ENCODE data around the gene STEAP2. TPM values are rescaled to one million over a fixed set of nuclear protein-coding genes. Genes with fewer than 3 reads are reported as not detected.

STEAP2 gene
- total RNA-seq, 1 donor = 9.8 TPM

DNA sequence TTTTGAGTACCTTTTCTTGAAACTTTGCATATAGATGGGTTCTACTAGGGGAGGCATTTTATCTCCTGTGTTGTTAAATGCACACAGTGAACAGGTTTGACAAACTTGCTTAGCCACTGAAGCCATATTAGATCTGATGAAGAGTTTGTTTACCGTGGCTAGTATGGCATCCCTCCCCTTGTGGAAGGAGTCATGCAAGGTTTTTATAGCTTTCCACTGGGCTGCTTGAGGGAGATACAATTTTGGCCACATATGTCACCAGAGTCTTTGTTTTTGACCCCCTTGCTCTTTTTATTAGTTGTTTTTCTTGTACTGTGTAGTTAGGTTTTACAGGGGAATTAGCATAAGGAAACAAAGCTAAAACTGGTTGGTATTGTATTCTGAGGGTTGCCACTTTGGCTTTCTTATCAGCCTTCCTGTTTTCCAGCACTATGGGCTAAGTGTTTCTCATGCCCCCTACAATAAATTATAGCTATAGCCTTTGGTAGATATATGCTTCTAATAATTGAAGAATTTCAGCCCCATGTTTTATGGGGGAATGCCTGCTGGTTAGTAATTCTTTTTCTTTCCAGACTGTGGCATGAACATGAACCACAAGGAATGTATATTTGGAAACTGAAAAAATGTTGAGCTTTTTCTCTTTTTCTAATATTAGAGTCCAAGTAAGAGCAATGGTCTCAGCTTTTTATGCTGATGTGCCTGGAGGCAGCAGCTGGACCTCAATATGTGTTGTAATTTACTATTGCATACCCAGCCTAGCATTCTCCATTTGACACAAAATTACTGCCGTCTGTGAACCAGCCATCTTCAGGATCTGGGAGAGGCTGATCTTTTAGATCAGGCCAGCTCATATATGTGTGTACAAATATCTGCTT lies 18.4 kb upstream of the STEAP2 start:
- Histone ChIP-seq H2AFZ (ENCODE audit: low read length) (peak overlapping the region; percentile 11), H3K4me2 (ENCODE audit: insufficient read depth, low read length) (peak overlapping the region; percentile 27)
- no peak for DNase-seq (ENCODE audit: insufficient read length, low spot score, missing footprints)

DNA sequence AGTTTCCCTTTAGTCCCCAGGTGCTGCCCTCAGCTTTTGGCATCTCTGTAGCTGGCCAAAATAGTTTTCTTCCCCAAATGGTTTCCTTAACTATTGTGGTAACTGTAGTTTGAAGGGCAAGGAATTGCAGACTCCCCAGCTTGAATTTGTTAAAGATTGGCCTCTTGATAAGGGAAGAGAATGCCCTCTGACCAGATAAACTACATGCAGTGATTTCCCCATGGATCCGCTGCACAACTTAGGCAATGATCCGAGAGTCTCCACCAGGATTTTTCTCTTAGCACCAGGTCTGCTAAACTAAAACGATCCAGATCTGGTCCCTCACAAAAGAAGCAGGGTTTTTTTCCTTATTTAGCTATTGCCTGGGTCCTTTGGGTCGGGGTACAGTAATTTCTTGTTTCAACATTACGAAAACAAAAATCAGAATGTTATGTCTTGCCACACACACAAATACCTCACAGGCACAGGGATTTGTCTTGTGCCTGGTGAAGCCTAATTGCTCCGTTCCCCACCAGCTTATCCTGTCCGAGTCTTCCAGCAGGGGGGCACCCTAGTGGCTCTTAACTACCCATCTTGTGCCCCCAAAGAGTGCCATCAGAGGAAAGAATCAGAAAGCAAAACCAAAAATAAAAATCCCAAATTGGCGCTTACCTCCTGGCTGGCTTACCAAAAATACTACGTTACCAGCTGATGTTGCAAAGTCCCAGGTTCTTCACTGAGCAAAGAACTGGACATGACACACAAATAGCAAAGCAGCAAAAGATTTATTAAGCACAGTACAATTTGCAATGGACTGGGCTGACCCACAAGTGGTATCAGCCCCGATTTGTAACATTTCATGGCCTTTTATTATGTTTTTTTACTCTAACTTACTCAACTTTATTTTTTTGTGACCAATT lies 16.4 kb upstream of the STEAP2 start:
- Histone ChIP-seq H4K20me1 (ENCODE audit: insufficient read depth, low read length) (no peaks in the 10 kb centered on the region), H3K4me3 (ENCODE audit: insufficient read depth, low read length) (no peak overlapping the region), H3K9me3 (ENCODE audit: low read depth, low read length) (no peaks in the 10 kb centered on the region), H3K4me1 (ENCODE audit: insufficient read depth, low read length) (peaks cover 10% of the 10 kb centered on the region), H3K4me2 (ENCODE audit: insufficient read depth, low read length) (no peak overlapping the region), H2AFZ (ENCODE audit: low read length) (no peak overlapping the region), H3K27ac (ENCODE audit: low read depth, low read length) (no peak overlapping the region), H3K79me2 (ENCODE audit: insufficient read depth, low read length) (no peaks in the 10 kb centered on the region), H3K27me3 (ENCODE audit: insufficient read depth, low read length) (no peaks in the 10 kb centered on the region), H3K36me3 (ENCODE audit: insufficient read depth, low read length) (no peaks in the 10 kb centered on the region)
- no peak for DNase-seq (ENCODE audit: insufficient read length, low spot score, missing footprints)
- TF ChIP-seq, protein P1, sequence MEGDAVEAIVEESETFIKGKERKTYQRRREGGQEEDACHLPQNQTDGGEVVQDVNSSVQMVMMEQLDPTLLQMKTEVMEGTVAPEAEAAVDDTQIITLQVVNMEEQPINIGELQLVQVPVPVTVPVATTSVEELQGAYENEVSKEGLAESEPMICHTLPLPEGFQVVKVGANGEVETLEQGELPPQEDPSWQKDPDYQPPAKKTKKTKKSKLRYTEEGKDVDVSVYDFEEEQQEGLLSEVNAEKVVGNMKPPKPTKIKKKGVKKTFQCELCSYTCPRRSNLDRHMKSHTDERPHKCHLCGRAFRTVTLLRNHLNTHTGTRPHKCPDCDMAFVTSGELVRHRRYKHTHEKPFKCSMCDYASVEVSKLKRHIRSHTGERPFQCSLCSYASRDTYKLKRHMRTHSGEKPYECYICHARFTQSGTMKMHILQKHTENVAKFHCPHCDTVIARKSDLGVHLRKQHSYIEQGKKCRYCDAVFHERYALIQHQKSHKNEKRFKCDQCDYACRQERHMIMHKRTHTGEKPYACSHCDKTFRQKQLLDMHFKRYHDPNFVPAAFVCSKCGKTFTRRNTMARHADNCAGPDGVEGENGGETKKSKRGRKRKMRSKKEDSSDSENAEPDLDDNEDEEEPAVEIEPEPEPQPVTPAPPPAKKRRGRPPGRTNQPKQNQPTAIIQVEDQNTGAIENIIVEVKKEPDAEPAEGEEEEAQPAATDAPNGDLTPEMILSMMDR (IDR thresholded peaks at IDR 0.05; ENCODE audit: extremely low read depth, low read depth, low read length) = no peak

More for the DNA sequence above, 18.4 kb upstream of the STEAP2 start:
- H3K4me1 ChIP-seq (ENCODE audit: insufficient read depth, low read length) = peaks cover 10% of the 10 kb centered on the region
- H3K4me3 ChIP-seq (ENCODE audit: insufficient read depth, low read length) = no peak overlapping the region
- H3K27me3 ChIP-seq (ENCODE audit: insufficient read depth, low read length) = no peaks in the 10 kb centered on the region
- no peaks in the 10 kb centered on the region for H4K20me1 ChIP-seq (ENCODE audit: insufficient read depth, low read length)
- no peaks in the 10 kb centered on the region for H3K9me3 ChIP-seq (ENCODE audit: low read depth, low read length)
- peak overlapping the region; percentile 27 for H3K27ac ChIP-seq (ENCODE audit: low read depth, low read length)
- H3K79me2 ChIP-seq (ENCODE audit: insufficient read depth, low read length) = no peaks in the 10 kb centered on the region
- TF ChIP-seq, protein P1 (IDR thresholded peaks at IDR 0.05; ENCODE audit: extremely low read depth, low read depth, low read length) = no peak
- H3K36me3 ChIP-seq (ENCODE audit: insufficient read depth, low read length) = no peaks in the 10 kb centered on the region

DNA sequence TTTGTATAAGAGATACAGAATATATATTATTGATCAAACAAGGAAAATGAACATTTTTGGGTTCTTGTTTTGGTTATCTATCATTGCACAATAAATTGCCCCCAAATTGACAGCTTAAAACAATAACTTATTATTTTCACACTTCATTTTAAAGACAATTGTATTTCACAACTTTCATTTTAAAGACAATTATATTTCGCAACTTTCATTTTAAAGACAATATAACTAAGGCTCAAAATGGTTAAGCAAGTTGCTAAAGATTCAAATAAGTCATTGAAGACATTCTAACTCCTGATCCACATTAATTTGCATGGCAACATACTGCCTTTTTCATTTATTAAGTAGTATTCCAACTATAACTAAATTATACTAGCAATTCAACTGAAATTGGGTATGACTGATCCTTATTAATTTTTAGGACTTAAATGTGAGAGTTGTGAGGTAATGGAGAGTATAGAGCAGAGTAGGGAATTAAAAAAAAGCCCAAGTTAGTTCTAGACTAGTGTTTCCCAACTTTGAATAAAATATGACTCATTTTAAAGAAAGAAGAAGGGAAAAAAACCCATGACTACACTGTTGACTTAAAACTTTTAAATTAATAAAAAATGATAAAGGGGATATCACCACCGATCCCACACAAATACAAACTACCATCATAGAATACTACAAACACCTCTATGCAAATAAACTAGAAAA lies 9.9 kb upstream of the STEAP2 start:
- no peaks in the 10 kb centered on the region for H3K4me1 ChIP-seq (ENCODE audit: insufficient read depth, low read length)
- no peak for DNase-seq (ENCODE audit: insufficient read length, low spot score, missing footprints)
- H3K9me3 ChIP-seq (ENCODE audit: low read depth, low read length) = no peaks in the 10 kb centered on the region
- no peak overlapping the region for H3K27ac ChIP-seq (ENCODE audit: low read depth, low read length)
- no peak overlapping the region for H3K4me3 ChIP-seq (ENCODE audit: insufficient read depth, low read length)
- H2AFZ ChIP-seq (ENCODE audit: low read length) = no peak overlapping the region
- no peak overlapping the region for H3K4me2 ChIP-seq (ENCODE audit: insufficient read depth, low read length)
- no peaks in the 10 kb centered on the region for H4K20me1 ChIP-seq (ENCODE audit: insufficient read depth, low read length)
- TF ChIP-seq, protein P1 (IDR thresholded peaks at IDR 0.05; ENCODE audit: extremely low read depth, low read depth, low read length) = no peak
- no peaks in the 10 kb centered on the region for H3K27me3 ChIP-seq (ENCODE audit: insufficient read depth, low read length)
- H3K36me3 ChIP-seq (ENCODE audit: insufficient read depth, low read length) = no peaks in the 10 kb centered on the region
- H3K79me2 ChIP-seq (ENCODE audit: insufficient read depth, low read length) = no peaks in the 10 kb centered on the region

All from osteoblast (primary cell).